Measurements from ENCODE around the gene HIPK3.

Gene HIPK3

DNA sequence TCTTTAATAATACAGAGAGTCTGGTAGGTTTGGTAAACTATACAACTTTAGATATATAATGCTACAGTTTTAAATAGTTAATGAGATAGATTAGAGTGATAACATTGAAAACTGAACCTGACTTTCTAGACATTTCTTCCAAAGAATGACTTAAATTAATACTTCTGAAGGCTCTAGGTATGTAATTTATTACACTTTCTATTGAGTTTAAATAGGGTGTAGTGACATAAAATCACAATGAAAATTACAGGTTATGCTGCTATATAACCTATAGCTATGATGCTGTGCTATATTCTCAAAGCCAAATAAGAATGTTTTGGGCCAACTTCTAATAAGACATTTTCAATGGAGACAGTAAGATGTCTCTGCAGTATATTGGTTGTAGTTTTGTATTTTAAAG, 7.7 kb downstream of the HIPK3 start:
- DNase-seq (ENCODE audit: low read depth in 1 of 2, low spot score in 1 of 2) = no peak
- in situ Hi-C loops (cut with HindIII; ENCODE audit: low pct_unique_long_range_greater_than_20kb, low sequenced_read_pairs) = no loop called here
- TF ChIP-seq JUND (IDR thresholded peaks at IDR 0.05; ENCODE audit: low read depth) = no peak

DNA sequence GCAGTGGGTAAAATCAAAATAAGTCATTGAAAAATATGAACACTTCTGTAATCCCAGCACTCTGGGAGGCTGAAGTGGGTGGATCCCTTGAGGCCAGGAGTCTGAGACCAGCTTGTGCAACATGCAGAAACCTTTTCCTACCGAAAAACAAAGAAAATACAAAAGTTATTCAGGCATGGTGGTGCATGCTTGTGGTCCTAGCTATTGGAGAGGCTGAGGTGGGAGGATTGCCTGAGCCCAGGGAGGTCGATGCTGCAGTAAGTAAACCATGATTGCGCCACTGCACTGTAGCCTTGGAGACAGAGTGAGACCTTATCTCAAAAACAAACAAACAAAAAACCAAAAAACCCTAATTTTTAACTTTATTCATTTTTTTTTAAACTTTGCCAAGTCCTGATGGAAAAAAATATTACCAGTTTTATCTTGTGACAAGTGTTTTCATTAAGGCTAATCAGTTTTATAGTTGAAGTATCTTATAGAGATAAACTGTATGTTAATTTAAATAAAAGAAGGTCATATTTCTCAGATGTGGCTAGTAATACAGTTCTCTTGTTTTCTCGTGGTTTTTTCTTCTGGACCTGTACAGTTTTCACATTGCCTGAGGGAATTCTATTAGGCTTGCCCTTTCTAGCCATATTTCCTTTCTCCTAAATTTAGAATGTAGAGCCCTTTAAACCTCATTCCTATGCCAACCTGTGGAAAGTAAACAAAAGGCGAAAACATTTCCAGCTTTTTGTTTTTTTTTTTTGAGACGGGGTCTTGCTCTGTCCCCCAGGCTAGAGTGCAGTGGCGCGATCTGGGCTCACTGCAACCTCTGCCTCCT, 9.4 kb downstream of the HIPK3 start:
- TF ChIP-seq JUND (IDR thresholded peaks at IDR 0.05; ENCODE audit: low read depth) = no peak
- DNase-seq (ENCODE audit: low read depth in 1 of 2, low spot score in 1 of 2) = no peak
- in situ Hi-C loops (cut with HindIII; ENCODE audit: low pct_unique_long_range_greater_than_20kb, low sequenced_read_pairs) = no loop called here

DNA sequence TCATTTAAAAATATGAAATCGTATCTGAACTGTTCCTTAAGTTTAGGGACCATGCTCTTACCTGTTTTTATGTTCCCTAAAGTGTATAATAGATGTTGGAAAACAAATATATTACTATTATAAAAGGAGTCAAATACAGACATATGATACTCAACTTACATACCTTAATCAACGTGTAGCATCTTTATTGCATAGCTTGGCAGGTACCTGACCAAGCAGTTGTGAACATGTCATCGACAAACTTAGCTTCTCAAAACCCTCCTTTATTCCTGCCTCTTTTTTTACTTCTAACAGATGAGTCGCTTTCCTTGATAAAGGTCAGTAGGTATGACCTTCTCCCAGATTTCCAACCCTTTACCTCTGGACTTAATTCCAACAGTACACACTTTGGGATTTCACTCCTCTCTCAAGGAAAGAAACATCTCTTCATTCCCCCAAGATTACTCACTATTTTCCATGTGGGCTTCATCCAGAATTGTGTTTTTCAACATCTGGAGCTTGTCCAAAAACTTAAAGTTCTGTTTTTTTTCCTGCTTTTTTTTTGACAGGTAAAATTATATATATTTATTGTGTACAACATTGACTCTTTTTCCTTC, 11.9 kb downstream of the HIPK3 start:
- DNase-seq (ENCODE audit: low read depth in 1 of 2, low spot score in 1 of 2) = peak in 1 of 2 experiments; percentile 40
- in situ Hi-C loops (cut with HindIII; ENCODE audit: low pct_unique_long_range_greater_than_20kb, low sequenced_read_pairs) = no loop called here
- no peak for TF ChIP-seq JUND (IDR thresholded peaks at IDR 0.05; ENCODE audit: low read depth)

DNA sequence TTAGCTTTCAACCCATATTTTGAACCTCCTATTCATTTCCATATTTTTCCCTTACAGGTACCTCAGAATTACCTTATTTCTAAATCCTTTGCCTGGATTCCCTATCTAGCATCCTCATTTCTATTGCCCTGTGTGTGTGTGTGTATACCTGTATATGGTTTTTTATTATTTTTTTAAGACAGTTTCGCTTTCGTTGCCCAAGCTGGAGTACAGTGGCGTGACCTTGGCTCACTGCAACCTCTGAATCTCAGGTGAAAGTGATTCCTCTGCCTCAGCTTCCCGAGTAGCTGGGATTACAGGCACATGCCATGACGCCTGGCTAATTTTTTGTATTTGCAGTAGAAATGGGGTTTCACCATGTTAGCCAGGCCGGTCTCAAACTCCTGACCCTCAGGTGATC, 12.6 kb downstream of the HIPK3 start:
- TF ChIP-seq JUND (IDR thresholded peaks at IDR 0.05; ENCODE audit: low read depth) = no peak
- in situ Hi-C loops (cut with HindIII; ENCODE audit: low pct_unique_long_range_greater_than_20kb, low sequenced_read_pairs) = no loop called here
- DNase-seq (ENCODE audit: low read depth in 1 of 2, low spot score in 1 of 2) = no peak

DNA sequence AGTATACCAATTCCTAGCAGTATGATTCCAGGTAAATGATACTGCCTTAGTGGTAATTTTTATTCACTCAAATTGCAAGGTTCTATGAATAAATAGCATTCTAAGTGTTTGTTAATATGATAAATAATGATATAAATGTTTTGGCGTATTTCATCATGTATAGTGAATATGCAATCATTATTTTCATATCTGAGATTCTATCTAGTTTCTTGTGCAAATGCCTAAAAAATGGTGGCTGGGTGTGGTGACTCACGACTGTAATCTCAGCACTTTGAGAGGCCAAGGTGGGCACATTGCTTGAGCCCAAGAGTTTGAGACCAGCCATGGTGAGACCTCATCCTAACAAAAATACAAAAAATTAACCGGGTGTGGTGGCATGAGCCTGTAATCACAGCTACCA, 13.9 kb downstream of the HIPK3 start:
- DNase-seq (ENCODE audit: low read depth in 1 of 2, low spot score in 1 of 2) = no peak
- no peak for TF ChIP-seq JUND (IDR thresholded peaks at IDR 0.05; ENCODE audit: low read depth)
- in situ Hi-C loops (cut with HindIII; ENCODE audit: low pct_unique_long_range_greater_than_20kb, low sequenced_read_pairs) = no loop called here

DNA sequence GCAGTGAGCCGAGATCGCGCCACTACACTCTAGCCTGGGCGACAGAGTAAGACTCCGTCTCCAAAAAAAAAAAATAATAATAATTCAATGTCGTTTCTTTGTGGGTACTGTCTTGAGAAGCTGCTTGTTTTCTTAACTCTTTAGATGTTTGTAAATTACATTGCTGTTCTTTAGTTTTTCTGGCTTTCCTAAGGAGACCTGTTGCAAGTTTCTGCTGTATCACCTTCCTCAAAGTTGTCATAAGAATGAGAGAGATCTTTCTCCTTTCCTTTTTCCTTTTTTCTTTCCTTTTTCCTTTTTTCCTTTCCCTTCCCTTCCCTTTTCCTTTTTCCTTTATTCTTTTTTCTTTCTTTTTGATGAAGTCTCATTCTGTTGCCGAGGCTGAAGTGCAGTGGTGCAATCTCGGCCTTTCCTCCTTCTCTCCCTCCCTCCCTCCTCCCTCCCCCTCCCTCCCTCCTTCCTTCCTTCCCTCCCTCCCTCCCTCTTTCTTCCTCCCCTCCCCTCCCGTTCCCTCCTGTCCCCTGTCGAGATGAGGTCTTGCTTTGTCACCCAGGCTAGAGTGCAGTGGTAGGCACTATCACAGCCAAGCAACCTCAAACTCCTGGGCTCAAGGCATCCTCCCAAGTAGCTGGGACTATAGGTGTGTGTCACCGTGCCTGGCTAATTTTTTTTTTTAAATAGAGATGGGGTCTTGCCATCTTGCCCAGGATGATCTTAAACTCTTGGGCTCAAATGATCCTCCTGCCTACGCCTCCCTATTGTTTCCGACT, 15.3 kb downstream of the HIPK3 start:
- no peak for DNase-seq (ENCODE audit: low read depth in 1 of 2, low spot score in 1 of 2)
- no peak for TF ChIP-seq JUND (IDR thresholded peaks at IDR 0.05; ENCODE audit: low read depth)

DNA sequence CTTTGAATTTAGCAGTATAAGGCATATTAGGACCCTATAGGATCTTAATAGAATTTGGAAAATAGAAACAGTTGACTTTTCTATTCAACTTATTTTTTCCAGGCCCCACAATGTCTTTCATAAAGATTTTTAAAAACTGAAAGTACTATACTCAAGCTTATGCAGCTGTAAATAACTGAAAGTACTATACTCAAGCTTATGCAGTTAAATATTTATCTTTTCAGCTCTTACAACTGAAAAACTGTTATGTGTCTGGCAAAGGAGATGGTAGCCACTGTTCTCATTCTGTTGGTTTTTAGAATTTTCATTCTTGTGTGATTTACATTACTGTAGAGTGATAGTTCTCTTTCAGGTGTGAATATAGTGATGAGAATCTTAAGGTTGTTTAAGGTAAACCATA, 16.5 kb downstream of the HIPK3 start:
- TF ChIP-seq JUND (IDR thresholded peaks at IDR 0.05; ENCODE audit: low read depth) = no peak

More for the DNA sequence above, 15.3 kb downstream of the HIPK3 start:
- in situ Hi-C loops (cut with HindIII; ENCODE audit: low pct_unique_long_range_greater_than_20kb, low sequenced_read_pairs) = no loop called here

DNA sequence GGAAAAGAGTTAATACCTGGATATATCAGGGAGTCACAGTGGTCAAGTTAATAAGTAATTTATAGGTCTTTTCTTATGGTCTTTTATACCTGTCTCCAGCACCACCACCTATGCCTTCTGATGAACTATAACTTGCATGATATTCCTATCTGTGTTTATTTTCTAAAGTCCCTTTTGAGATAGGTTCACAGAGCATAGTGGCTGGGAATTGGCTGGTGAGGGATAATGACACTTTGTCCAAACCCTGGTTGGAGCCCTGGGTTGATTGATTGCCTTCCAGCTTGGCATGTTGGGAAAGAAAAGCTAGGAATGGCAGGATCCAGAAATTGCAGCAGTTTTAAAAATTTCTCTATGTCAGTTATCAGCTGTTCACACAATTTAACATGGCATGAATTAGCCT, 23.2 kb downstream of the HIPK3 start:
- in situ Hi-C loops (cut with HindIII; ENCODE audit: low pct_unique_long_range_greater_than_20kb, low sequenced_read_pairs) = no loop called here
- no peak for TF ChIP-seq JUND (IDR thresholded peaks at IDR 0.05; ENCODE audit: low read depth)

More for the DNA sequence above, 16.5 kb downstream of the HIPK3 start:
- in situ Hi-C loops (cut with HindIII; ENCODE audit: low pct_unique_long_range_greater_than_20kb, low sequenced_read_pairs) = no loop called here
- no peak for DNase-seq (ENCODE audit: low read depth in 1 of 2, low spot score in 1 of 2)

DNA sequence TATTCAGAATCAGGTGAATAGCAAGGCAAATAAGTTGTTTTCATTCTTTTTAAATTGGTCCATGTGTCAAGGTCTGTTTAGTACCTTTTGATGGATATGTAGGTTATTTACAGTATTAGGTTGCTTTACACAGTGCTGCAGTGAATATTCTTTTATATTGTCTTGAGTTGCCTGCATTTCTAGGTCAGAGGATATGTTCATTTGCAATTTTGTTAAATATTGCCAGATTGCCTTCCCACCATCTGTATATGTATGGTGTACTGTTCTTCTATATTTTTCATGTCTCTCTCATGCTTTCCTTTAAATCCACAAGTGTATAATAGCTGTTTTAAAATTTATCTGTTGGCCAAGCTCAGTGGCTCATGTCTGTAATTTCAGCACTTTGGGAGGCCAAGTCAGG, 24.6 kb downstream of the HIPK3 start:
- in situ Hi-C loops (cut with HindIII; ENCODE audit: low pct_unique_long_range_greater_than_20kb, low sequenced_read_pairs) = no loop called here
- no peak for DNase-seq (ENCODE audit: low read depth in 1 of 2, low spot score in 1 of 2)
- TF ChIP-seq JUND (IDR thresholded peaks at IDR 0.05; ENCODE audit: low read depth) = no peak

More for the DNA sequence above, 23.2 kb downstream of the HIPK3 start:
- DNase-seq (ENCODE audit: low read depth in 1 of 2, low spot score in 1 of 2) = no peak

DNA sequence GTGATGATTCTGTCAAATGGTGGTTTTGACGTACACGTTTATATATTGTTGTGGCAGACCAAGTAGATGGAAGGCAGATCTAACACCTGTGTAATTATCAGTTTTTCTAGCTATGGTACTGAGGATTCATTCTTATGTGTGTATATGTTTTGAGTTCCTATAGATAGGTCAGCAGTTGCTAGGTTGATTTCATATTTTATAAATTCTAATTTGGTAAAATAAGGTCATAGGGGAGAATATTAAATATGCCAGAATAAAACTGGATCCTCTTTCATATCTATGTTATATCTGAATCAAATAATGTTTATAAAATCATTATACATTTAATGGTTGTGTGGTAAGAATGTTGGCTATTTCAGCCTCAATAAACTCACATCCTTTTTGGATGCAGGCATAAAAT, 27.6 kb downstream of the HIPK3 start:
- no peak for TF ChIP-seq JUND (IDR thresholded peaks at IDR 0.05; ENCODE audit: low read depth)

DNA sequence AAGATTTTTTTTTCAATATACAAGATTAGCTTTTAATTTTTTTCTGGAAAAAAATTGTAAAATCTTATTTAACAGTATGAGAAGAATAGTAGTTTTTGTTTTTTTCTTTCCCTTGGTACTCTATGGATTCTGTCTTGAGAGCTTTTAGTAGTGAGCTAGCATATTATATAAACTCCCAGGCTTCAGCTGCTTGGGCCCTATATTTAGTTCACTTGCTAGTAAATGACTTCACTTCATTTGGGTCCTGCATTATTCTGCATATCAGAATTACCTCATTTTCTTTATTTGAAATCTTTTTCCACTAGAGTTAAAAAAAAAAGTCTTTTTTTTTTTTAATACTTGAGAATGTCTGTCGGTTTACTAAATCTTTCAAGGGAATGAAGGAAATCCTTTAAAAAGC, 33.1 kb downstream of the HIPK3 start:
- no peak for DNase-seq (ENCODE audit: low read depth in 1 of 2, low spot score in 1 of 2)
- in situ Hi-C loops (cut with HindIII; ENCODE audit: low pct_unique_long_range_greater_than_20kb, low sequenced_read_pairs) = no loop called here
- TF ChIP-seq JUND (IDR thresholded peaks at IDR 0.05; ENCODE audit: low read depth) = no peak

More for the DNA sequence above, 27.6 kb downstream of the HIPK3 start:
- in situ Hi-C loops (cut with HindIII; ENCODE audit: low pct_unique_long_range_greater_than_20kb, low sequenced_read_pairs) = no loop called here
- DNase-seq (ENCODE audit: low read depth in 1 of 2, low spot score in 1 of 2) = no peak

DNA sequence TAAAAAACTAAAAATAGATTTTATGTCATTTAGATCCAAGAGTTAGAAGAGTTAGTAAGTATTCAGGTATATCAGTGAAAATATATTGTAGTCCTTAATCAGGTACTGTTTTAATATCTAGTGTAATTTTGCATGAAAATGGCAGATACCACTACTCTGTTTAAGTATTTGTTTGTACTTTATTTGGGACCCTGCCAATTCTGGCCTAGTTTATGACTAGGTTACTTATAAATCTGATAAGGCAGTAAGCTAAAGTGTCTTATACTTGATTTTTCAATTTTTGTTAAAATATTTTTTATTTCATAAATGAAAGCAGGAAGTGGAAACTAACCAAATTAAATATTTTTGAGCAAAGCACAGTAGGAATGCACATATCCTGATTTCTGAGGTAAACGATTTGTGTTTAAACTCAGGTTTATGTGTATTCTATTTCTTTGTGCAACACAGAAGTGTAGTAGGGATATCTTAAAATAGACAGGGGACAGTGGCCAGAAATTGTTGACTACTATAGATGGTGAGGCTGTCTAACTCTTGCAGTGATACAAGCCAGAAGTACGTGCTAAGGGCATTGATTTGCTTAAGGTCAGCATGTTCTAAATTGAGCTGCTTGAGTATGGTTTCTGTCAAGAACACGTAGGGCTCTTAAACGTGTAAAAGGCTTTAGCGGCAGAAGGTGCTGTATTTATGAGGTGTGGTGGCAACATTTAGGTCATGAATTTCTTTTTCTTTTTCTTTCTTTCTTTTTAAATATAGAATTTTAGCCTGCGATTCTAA, 34.0 kb downstream of the HIPK3 start:
- no peak for TF ChIP-seq JUND (IDR thresholded peaks at IDR 0.05; ENCODE audit: low read depth)
- in situ Hi-C loops (cut with HindIII; ENCODE audit: low pct_unique_long_range_greater_than_20kb, low sequenced_read_pairs) = no loop called here
- DNase-seq (ENCODE audit: low read depth in 1 of 2, low spot score in 1 of 2) = no peak

Data from T47D (cell line).